ENCODE results near the gene FEM1B.
"Not testable (repeated sequence)": the region's sequence is repeated elsewhere in the genome, so short reads cannot be mapped to it uniquely, and the experiment has no call there.

Gene FEM1B

DNA sequence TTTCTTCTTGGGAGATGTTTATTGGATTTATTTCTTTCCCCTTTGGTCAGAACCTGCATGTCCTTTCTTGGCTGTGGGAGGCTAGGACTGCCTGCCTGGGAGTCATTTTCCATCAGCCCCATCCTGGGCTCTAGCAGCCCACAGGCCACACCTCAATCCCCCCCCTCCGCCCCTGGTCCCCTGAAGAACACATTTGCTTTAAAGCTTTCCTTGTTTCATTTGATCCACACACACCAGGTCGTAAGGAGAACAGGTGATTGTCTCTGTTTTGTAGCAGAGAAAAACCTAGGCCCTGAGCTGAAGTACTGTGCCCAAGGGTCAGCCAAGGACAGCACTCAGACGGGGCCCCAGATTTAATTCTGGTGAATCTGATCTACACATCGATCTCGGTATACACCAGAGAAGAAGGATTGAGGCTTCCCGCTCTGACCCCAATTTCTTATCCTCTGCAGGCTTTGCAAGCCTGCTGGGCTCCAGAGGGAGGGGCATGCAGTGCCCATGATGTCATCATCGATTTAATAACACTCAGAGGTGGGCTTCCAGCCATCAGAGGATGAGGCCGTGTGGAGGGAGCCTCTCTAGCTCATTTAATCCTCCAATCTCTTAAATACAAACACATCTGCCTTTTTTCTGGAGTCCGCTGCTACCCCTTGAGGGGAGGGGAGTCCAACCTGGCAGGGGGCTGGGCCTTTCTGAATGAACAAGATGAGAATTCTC is 46.3 kb upstream of the FEM1B start:
- TF ChIP-seq, protein P1, sequence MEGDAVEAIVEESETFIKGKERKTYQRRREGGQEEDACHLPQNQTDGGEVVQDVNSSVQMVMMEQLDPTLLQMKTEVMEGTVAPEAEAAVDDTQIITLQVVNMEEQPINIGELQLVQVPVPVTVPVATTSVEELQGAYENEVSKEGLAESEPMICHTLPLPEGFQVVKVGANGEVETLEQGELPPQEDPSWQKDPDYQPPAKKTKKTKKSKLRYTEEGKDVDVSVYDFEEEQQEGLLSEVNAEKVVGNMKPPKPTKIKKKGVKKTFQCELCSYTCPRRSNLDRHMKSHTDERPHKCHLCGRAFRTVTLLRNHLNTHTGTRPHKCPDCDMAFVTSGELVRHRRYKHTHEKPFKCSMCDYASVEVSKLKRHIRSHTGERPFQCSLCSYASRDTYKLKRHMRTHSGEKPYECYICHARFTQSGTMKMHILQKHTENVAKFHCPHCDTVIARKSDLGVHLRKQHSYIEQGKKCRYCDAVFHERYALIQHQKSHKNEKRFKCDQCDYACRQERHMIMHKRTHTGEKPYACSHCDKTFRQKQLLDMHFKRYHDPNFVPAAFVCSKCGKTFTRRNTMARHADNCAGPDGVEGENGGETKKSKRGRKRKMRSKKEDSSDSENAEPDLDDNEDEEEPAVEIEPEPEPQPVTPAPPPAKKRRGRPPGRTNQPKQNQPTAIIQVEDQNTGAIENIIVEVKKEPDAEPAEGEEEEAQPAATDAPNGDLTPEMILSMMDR (IDR thresholded peaks at IDR 0.05): no peak
- TF ChIP-seq ZFX (IDR thresholded peaks at IDR 0.05; ENCODE audit: borderline replicate concordance): no peak
- H3K27ac ChIP-seq: no peak overlapping the region

DNA sequence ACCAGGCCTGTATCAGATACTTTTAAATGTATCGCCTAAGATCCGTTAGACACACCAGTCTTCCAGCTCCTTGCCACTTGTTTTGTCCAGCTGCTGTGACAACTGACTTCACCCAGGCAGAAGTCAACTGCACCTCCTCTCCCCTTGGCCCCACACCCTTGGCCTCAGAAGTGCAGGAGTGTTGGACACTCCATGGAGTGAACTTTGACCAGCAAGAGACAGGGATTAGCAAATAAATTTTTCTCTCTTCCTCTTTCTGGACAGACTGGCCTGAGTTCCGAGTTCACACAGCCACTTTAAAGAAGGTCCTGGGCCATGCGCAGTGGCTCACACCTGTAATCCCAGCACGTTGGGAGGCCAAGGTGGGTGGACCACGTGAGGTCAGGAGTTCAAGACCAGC is 45.1 kb upstream of the FEM1B start:
- H3K27ac ChIP-seq: no peak overlapping the region
- TF ChIP-seq, protein P1 (IDR thresholded peaks at IDR 0.05): no peak
- no peak for TF ChIP-seq ZFX (IDR thresholded peaks at IDR 0.05; ENCODE audit: borderline replicate concordance)

DNA sequence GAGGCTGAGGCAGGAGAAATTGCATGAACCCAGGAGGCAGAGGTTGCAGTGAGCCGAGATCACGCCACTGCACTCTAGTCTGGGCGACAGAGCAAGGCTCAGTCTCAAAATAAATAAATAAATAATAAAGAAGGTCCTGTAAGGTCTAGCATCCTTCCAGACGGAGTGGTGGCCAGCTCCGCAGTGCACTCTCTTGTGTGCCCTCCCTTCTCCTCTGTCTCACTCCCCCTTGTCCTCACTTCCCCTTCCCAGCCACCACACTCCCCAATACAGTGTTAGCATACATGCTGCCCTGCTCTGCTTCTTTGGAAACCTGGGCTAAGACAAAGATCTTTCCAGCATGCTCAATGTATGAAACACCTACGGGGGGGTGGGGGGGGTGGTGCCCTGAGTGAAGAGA is 44.6 kb upstream of the FEM1B start:
- no peak overlapping the region for H3K27ac ChIP-seq
- TF ChIP-seq ZFX (IDR thresholded peaks at IDR 0.05; ENCODE audit: borderline replicate concordance): no peak
- TF ChIP-seq, protein P1 (IDR thresholded peaks at IDR 0.05): no peak

DNA sequence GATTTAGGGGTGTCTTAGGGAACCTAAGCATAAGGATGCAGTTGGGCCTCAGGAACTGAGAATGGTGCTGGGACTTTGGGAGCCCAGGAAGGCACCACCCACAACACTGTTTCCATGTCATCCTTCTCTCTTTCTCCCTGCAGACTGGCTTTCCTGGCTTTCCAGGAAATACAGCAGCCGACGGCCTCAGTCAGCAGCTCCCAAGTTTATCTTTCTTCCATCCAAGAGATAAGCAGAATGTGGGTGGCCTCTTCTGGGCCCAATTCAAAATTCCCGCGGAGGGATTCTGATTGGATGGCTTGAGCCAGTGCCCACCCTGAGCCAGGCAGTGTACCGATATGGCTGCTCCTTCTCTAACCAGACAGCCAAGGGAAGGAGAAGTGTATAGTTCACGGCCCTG is 43.5 kb upstream of the FEM1B start:
- no peak overlapping the region for H3K27ac ChIP-seq
- TF ChIP-seq ZFX (IDR thresholded peaks at IDR 0.05; ENCODE audit: borderline replicate concordance): no peak
- TF ChIP-seq, protein P1 (IDR thresholded peaks at IDR 0.05): no peak

DNA sequence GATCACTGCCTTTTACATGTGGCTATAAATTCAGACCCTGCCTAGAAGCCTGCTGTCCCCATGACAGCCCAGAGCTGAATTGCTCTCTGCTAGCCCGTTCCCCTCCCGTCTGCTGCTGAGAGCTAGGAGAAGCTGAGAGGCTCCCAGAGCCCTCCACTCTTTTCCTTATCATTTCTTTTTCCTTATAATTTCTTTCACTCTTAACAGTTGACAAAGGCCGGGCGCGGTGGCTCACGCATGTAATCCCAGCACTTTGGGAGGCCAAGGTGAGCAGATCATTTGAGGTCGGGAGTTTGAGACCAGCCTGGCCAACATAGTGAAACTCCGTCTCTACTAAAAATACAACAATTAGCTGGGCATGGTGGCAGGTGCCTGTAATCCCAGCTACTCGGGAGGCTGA is 43.0 kb upstream of the FEM1B start:
- not testable (repeated sequence) for H3K27ac ChIP-seq

DNA sequence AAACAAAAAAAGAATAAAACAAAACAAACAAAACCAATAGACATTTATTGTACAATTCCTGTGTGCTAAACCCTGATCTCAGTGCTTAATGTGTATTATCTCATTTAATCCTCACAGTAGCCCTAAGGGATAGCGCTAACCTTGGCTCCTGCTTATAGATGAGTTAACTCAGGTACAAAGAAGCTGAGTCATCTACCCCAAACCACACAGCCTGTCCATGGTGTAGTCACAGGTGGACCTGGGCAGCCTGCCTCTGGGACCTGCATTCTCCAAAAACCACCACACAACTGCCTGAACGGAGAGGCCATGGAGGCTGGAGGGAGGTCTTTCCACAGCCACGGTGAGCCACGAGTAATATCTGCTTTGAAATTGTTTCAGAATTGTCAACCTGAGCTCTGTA is 42.5 kb upstream of the FEM1B start:
- H3K27ac ChIP-seq: no peak overlapping the region
- TF ChIP-seq ZFX (IDR thresholded peaks at IDR 0.05; ENCODE audit: borderline replicate concordance): no peak
- TF ChIP-seq, protein P1 (IDR thresholded peaks at IDR 0.05): no peak

DNA sequence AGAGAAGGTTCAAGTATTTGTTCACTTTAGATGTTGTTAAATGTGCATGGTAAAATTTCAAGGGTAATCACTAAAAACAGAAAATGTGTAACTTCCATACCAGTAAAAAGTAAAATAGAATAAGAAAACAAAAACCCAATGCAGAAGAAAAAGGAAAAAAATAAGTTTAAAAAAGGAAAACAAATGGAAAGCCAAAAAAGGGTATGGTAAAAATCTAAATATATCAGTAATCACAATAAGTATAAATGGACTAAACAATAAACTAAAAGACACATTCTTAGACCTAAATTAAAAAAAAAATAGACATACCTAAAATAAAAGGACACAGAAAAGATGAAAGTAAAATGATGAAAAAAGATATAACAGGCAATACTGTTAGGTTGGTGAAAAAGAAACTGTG is 38.5 kb upstream of the FEM1B start:
- no peak for TF ChIP-seq ZFX (IDR thresholded peaks at IDR 0.05; ENCODE audit: borderline replicate concordance)
- TF ChIP-seq, protein P1 (IDR thresholded peaks at IDR 0.05): no peak
- H3K27ac ChIP-seq: no peak overlapping the region

All from 22Rv1 (cell line).